KOPT-K1 (cell line): Measurements from ENCODE around the gene SCUBE1.

Experiments
- H3K27ac ChIP-seq: fragments of 200-600 bp; sonication (generic); 2 replicates; pipeline ENCODE4 v1.5.1; 2016; ENCODE audit warnings: antibody characterized with exemption, mild to moderate bottlenecking, low read depth, low read length; ENCODE audit not compliant: poor library complexity, severe bottlenecking
- H3K36me3 ChIP-seq: fragments of 200-600 bp; sonication (generic); 2 replicates; pipeline ENCODE4 v1.5.1; 2017; ENCODE audit warnings: antibody characterized with exemption, mild to moderate bottlenecking, low read length, moderate library complexity; ENCODE audit not compliant: insufficient read depth
- H3K9me3 ChIP-seq: fragments of 200-600 bp; sonication (generic); 2 replicates; pipeline ENCODE4 v1.5.1; 2017; ENCODE audit warnings: antibody characterized with exemption, low read length, mild to moderate bottlenecking; ENCODE audit not compliant: insufficient read depth, poor library complexity, severe bottlenecking

SCUBE1 gene

GRCh38 chr22:43320943-43321900 lies 21.9 kb downstream of the SCUBE1 start:
- Histone ChIP-seq H3K9me3 (no peaks in the 10 kb centered on the region), H3K36me3 (no peaks in the 10 kb centered on the region), H3K27ac (no peak overlapping the region)

DNA sequence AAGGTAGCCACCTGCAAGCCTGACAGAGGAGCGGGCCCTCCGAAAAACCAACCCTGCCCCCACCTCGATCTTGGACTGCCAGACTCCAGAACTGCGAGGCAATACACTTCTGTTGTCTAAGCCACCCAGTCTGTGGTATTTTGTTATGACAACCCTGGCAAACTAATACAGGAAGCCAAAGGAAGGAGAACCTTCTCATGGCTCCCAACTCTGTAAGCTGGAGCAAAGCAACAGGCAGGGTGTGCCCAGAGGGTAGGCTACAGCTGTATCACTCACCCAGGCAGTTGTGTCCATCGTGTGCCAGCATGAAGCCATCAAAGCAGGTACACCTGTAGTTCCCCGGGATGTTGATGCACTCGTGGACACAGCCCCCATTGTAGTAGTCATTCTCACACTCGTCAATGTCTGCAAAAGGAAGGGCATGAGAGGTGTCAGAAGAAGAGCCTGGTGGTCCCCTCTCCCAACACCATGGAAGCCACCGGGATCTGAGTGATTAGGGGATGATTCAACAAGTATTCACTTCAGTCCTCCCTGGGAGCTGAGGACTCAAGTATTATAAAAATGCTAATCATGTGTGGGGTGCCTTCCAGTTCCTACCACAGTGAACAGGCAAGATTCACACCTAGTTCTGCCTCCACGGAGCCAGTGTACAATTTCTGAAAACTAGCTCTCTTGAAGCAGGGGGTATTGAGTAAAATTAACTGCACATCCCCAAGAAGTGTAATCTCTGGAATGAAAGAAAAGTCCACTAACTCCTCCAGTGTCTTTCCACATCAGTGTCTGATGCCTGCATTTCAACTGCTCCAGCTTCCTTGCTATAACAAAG lies 23.3 kb downstream of the SCUBE1 start:
- Histone ChIP-seq H3K36me3 (no peaks in the 10 kb centered on the region), H3K9me3 (no peaks in the 10 kb centered on the region), H3K27ac (no peak overlapping the region)

DNA sequence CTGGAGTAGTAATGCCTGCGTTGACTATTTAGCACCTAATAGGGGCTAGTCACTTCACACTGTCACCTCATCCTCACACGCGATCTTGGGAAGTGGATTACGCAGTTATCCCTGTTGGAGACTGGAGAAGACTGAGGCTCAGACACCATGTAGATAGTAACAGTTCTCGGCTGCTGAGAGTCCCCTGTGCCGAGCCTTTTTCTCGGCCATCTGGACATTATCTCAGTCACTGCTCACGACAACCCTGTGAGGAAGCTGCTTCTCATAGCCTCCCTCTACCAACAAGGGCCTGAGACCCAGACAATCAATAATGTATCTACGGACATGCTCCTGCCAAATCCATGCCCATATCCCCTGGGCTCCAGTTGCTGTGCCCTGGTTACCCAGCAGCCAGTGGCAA lies 25.9 kb downstream of the SCUBE1 start:
- Histone ChIP-seq H3K36me3 (no peaks in the 10 kb centered on the region), H3K9me3 (no peaks in the 10 kb centered on the region), H3K27ac (no peak overlapping the region)

DNA sequence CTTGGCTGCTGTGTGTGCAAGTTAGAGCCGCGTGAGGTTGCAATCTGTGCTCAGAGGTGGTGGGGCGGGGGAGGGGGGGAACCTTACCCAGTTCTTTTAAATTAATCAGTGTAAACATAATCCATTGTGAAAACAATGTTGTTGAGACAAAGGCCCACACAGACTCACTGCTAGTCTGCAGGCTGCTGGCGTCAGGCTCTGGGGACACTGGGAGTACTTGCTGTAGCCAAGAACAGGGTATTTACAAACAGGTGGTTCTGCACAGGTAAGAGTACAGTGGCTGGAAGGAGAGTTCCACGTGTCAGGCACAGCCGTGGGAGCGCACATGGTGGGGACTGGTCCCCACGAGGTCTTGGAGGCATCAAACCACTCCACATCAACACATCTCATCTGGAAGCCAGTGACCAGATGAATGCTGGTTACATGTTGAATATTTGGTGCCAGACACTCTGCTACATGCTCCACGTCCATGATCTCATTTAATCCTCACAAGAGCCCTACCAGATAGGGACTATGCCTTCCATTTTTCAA lies 27.4 kb downstream of the SCUBE1 start:
- Histone ChIP-seq H3K36me3 (no peaks in the 10 kb centered on the region), H3K9me3 (no peaks in the 10 kb centered on the region), H3K27ac (no peak overlapping the region)

- H3K27ac ChIP-seq, result no peak overlapping the region
- no peaks in the 10 kb centered on the region for H3K9me3 ChIP-seq
- H3K36me3 ChIP-seq, result no peaks in the 10 kb centered on the region
Measured at GRCh38 chr22:43314611-43315010, 28.6 kb downstream of the SCUBE1 start.

DNA sequence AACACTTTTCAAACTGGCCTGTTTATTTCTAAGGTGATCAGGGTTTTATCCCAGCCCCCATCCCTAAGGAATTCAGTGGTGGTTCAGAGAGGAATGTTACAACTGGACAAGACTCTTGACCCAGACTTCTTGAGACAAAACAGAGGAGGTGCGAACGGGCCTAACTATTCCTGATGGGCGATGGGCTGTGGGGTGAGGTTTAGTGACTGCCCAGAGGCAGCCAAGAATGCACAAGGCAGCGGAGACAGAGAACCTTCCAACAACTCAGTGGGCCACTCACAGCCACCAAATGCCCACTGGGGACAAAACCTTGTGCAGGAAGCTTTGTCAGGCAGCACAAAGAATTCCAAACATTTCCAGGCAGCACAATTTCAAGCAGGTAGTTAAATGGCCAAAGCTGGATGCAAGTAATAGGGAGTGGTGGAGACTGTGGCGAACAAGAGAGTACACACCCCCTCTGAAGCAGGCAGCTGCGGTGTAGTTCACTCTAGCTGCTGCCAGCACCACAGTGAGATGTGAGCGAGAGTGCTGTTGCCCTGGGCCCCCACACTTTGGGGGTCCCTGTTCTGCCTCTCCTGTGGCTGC lies 29.2 kb downstream of the SCUBE1 start:
- Histone ChIP-seq H3K36me3 (no peaks in the 10 kb centered on the region), H3K9me3 (no peaks in the 10 kb centered on the region), H3K27ac (no peak overlapping the region)

GRCh38 chr22:43313244-43313889 lies 29.8 kb downstream of the SCUBE1 start:
- no peaks in the 10 kb centered on the region for H3K36me3 ChIP-seq
- no peaks in the 10 kb centered on the region for H3K9me3 ChIP-seq
- H3K27ac ChIP-seq, result no peak overlapping the region

DNA sequence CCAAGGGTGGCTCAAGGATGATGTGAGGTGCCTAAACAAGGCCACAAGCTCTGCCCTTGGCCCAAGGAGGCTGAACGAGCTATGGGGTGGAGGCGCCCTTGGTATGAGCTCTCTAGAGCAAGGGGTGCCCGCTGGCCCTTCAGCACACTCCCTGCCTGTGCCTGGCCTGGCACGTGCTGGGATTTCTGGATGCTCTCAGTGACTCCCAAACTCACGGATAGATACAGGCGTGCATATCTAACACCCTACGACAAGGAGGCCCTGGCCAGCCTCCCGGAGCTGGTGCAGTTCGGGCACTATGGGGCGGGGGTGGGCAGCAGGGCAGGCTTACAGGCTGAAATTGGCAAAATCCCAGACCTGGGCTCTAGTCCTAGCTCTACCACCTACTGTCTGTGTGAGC lies 30.6 kb downstream of the SCUBE1 start:
- Histone ChIP-seq H3K36me3 (no peaks in the 10 kb centered on the region), H3K27ac (no peak overlapping the region), H3K9me3 (no peaks in the 10 kb centered on the region)

DNA sequence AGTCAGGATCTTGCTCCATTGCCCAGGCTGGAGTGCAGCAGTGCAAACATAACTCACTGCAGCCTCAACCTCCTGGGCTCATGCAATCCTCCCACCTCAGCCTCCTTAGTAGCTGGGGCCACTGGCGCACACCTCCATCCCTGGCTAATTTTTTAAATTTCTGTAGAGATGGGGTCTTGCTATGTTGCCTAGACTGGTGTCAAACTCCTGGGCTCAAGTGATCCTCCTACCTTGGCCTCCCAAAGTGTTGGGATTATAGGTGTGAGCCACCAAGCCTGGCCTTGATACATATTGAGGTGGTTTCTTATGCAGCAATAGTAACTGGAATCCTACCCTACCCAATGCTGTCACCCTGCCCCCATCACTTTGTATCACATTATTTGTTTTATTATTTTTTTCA lies 32.4 kb downstream of the SCUBE1 start:
- H3K27ac ChIP-seq, result no peak overlapping the region

GRCh38 chr22:43310311-43310710 lies 32.9 kb downstream of the SCUBE1 start:
- no peaks in the 10 kb centered on the region for H3K9me3 ChIP-seq
- H3K36me3 ChIP-seq, result no peaks in the 10 kb centered on the region
- no peak overlapping the region for H3K27ac ChIP-seq

More for the DNA sequence above, 32.4 kb downstream of the SCUBE1 start:
- Histone ChIP-seq H3K9me3 (no peaks in the 10 kb centered on the region), H3K36me3 (no peaks in the 10 kb centered on the region)

- no peaks in the 10 kb centered on the region for H3K9me3 ChIP-seq
- no peak overlapping the region for H3K27ac ChIP-seq
- H3K36me3 ChIP-seq, result no peaks in the 10 kb centered on the region
Measured at GRCh38 chr22:43308836-43309235, 34.3 kb downstream of the SCUBE1 start.

DNA sequence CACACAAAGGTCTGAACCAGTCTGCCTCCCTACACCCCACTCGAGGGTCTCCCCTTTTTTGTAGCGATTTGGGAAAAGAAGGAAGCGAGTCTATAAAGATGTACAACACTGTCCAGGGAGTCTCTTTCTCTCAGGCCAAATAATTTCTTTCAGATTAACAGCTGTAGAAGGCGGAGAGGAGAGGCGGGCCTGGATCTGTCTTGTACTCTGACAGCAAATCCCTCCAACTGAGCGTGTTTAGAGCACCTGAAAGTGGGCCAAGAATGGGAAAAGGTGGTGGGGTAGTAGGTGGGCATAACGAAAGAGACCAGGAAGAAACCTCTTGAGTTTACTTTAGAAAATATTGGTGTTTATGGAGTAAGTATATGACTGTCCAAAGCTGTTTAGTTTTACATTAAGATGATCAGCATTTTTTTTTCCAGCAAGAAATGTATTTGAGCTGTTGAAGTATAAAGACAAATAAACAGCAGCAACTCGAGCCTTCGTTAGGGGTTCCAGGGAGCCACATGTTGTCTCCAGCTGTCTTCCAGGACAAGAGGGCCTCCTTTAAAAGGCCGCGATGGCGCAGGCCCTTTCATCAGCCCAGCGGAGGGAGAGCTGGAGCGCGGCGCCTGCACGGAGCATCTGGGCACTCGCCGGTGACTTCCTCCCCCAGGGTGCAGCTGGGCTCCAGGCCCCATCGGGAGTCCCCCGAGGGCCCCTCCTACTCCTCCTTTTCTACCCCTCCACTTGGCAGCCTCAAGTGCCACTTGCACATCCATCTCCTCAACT lies 34.9 kb downstream of the SCUBE1 start:
- no peaks in the 10 kb centered on the region for H3K9me3 ChIP-seq
- H3K27ac ChIP-seq, result no peak overlapping the region
- no peaks in the 10 kb centered on the region for H3K36me3 ChIP-seq

- Histone ChIP-seq H3K27ac (no peak overlapping the region), H3K36me3 (no peaks in the 10 kb centered on the region), H3K9me3 (no peaks in the 10 kb centered on the region)
Measured at GRCh38 chr22:43305806-43306205, 37.4 kb downstream of the SCUBE1 start.
